Neural crest cell (in vitro differentiated cells): ENCODE measurements around the gene ALPG. TPM values are rescaled to one million over a fixed set of nuclear protein-coding genes. Genes with fewer than 3 reads are reported as not detected.
"Not testable (repeated sequence)": the region's sequence is repeated elsewhere in the genome, so short reads cannot be mapped to it uniquely, and the experiment has no call there.

Experiments
- DNase-seq: peaks from one replicate; pipeline ENCODE4 v3.0.0; 2021; ENCODE audit warnings: low read depth, mixed read lengths, low spot score
- H3K27ac Mint-ChIP-seq: one replicate; pipeline ENCODE4 v1.8.0; 2021; ENCODE audit warnings: mild to moderate bottlenecking, mixed read lengths; ENCODE audit not compliant: unreplicated experiment
- H3K27me3 Mint-ChIP-seq: 2 replicates; pipeline ENCODE4 v1.8.0; 2021; ENCODE audit warnings: low read depth, mild to moderate bottlenecking, mixed read lengths
- H3K36me3 Mint-ChIP-seq: 2 replicates; pipeline ENCODE4 v1.8.0; 2021; ENCODE audit warnings: low read depth, mild to moderate bottlenecking, mixed read lengths
- H3K4me1 Mint-ChIP-seq: 2 replicates; pipeline ENCODE4 v1.8.0; 2021; ENCODE audit warnings: mixed read lengths
- H3K4me3 Mint-ChIP-seq: one replicate; pipeline ENCODE4 v1.8.0; 2021; ENCODE audit warnings: mild to moderate bottlenecking, mixed read lengths
- H3K9me3 Mint-ChIP-seq: 2 replicates; pipeline ENCODE4 v1.8.0; 2021; ENCODE audit warnings: mixed read lengths
- CTCF ChIP-seq: fragments of 200-600 bp; sonication (generic); conservative IDR thresholded peaks from 2 replicates; pipeline ENCODE4 v1.5.0; 2021; ENCODE audit warnings: antibody characterized with exemption, mild to moderate bottlenecking
- total RNA-seq: library from RNA; stranded (reverse); gene quantifications from 2 replicates; pipeline ENCODE4 v1.2.1, GENCODE V29; 2021

Gene ALPG
- total RNA-seq, 1 donor from 2014 or later, result not detected

GRCh38 chr2:232446266-232446777, 39.7 kb downstream of the ALPG start:
- H3K27me3 Mint-ChIP-seq, H3K9me3 Mint-ChIP-seq, H3K4me3 Mint-ChIP-seq, H3K27ac Mint-ChIP-seq, H3K36me3 Mint-ChIP-seq, DNase-seq: not testable (repeated sequence)
- TF ChIP-seq CTCF, result peak; percentile 54
- peaks cover 24% of the 10 kb centered on the region for H3K4me1 Mint-ChIP-seq

- no peaks in the 10 kb centered on the region for H3K27me3 Mint-ChIP-seq
- no peak for DNase-seq
Measured at GRCh38 chr2:232447091-232447620, 40.5 kb downstream of the ALPG start.

GRCh38 chr2:232447638-232448303, 41.1 kb downstream of the ALPG start:
- peaks cover 24% of the 10 kb centered on the region for H3K4me1 Mint-ChIP-seq
- TF ChIP-seq CTCF, result no peak
- H3K36me3 Mint-ChIP-seq, result no peaks in the 10 kb centered on the region
- no peaks in the 10 kb centered on the region for H3K9me3 Mint-ChIP-seq
- DNase-seq, result no peak
- H3K27me3 Mint-ChIP-seq, result no peaks in the 10 kb centered on the region
- peak overlapping the region; percentile 94 for H3K27ac Mint-ChIP-seq
- H3K4me3 Mint-ChIP-seq, result peak overlapping the region; percentile 15

More at GRCh38 chr2:232447091-232447620, 40.5 kb downstream of the ALPG start:
- Mint-ChIP-seq H3K27ac (peak overlapping the region; percentile 94), H3K4me3 (peak overlapping the region; percentile 23), H3K36me3 (no peaks in the 10 kb centered on the region), H3K4me1 (peaks cover 24% of the 10 kb centered on the region), H3K9me3 (no peaks in the 10 kb centered on the region)
- TF ChIP-seq CTCF, result no peak

GRCh38 chr2:232448304-232448690, 41.7 kb downstream of the ALPG start:
- no peaks in the 10 kb centered on the region for H3K9me3 Mint-ChIP-seq
- peak overlapping the region; percentile 15 for H3K4me3 Mint-ChIP-seq
- no peaks in the 10 kb centered on the region for H3K27me3 Mint-ChIP-seq
- no peak for DNase-seq
- peak overlapping the region; percentile 95 for H3K27ac Mint-ChIP-seq
- no peak for TF ChIP-seq CTCF
- no peaks in the 10 kb centered on the region for H3K36me3 Mint-ChIP-seq
- H3K4me1 Mint-ChIP-seq, result peaks cover 24% of the 10 kb centered on the region

GRCh38 chr2:232449964-232450363, 43.3 kb downstream of the ALPG start:
- TF ChIP-seq CTCF, result no peak
- Mint-ChIP-seq H3K27me3 (no peaks in the 10 kb centered on the region), H3K4me3 (no peak overlapping the region), H3K27ac (peak overlapping the region; percentile 81), H3K4me1 (peaks cover 24% of the 10 kb centered on the region), H3K9me3 (no peaks in the 10 kb centered on the region), H3K36me3 (no peaks in the 10 kb centered on the region)
- no peak for DNase-seq

- Mint-ChIP-seq H3K27ac (peak overlapping the region; percentile 78), H3K4me1 (peaks cover 23% of the 10 kb centered on the region)
- H3K4me3 Mint-ChIP-seq, H3K36me3 Mint-ChIP-seq, DNase-seq, H3K27me3 Mint-ChIP-seq, H3K9me3 Mint-ChIP-seq: not testable (repeated sequence)
Measured at GRCh38 chr2:232451645-232452044, 45.0 kb downstream of the ALPG start.
